Measurements from ENCODE around the gene PRMT1.

The PRMT1 gene

GRCh38 chr19:49666120-49666444 lies 11.0 kb upstream of the PRMT1 start:
- no peak overlapping the region for H3K27ac ChIP-seq
- DNase-seq (ENCODE audit: low read depth, low spot score): no peak

- no peak overlapping the region for H3K27ac ChIP-seq
- no peak for DNase-seq (ENCODE audit: low read depth, low spot score)
Measured at GRCh38 chr19:49667473-49667872, 9.6 kb upstream of the PRMT1 start.

GRCh38 chr19:49669516-49669915 lies 7.6 kb upstream of the PRMT1 start:
- no peak for DNase-seq (ENCODE audit: low read depth, low spot score)

GRCh38 chr19:49672131-49672919 lies 4.7 kb upstream of the PRMT1 start:
- no peak for DNase-seq (ENCODE audit: low read depth, low spot score)
- no peak overlapping the region for H3K27ac ChIP-seq

More at GRCh38 chr19:49669516-49669915, 7.6 kb upstream of the PRMT1 start:
- H3K27ac ChIP-seq: no peak overlapping the region

GRCh38 chr19:49676136-49676783 lies 811 bp upstream of the PRMT1 start:
- DNase-seq (ENCODE audit: low read depth, low spot score): peak; percentile 71
- peak overlapping the region; percentile 76 for H3K27ac ChIP-seq

GRCh38 chr19:49676784-49677230 lies 264 bp upstream of the PRMT1 start:
- H3K27ac ChIP-seq: peak overlapping the region; percentile 76
- DNase-seq (ENCODE audit: low read depth, low spot score): peak; percentile 99

GRCh38 chr19:49677901-49678674 lies 1.0 kb downstream of the PRMT1 start:
- peak overlapping the region; percentile 76 for H3K27ac ChIP-seq
- DNase-seq (ENCODE audit: low read depth, low spot score): no peak

- peak overlapping the region; percentile 76 for H3K27ac ChIP-seq
Measured at GRCh38 chr19:49678985-49679770, 2.1 kb downstream of the PRMT1 start.

GRCh38 chr19:49679771-49680413 lies 2.8 kb downstream of the PRMT1 start:
- H3K27ac ChIP-seq: no peak overlapping the region
- DNase-seq (ENCODE audit: low read depth, low spot score): no peak

More at GRCh38 chr19:49678985-49679770, 2.1 kb downstream of the PRMT1 start:
- no peak for DNase-seq (ENCODE audit: low read depth, low spot score)

- H3K27ac ChIP-seq: no peak overlapping the region
- no peak for DNase-seq (ENCODE audit: low read depth, low spot score)
Measured at GRCh38 chr19:49680421-49681351, 3.6 kb downstream of the PRMT1 start.

GRCh38 chr19:49681830-49682229 lies 4.8 kb downstream of the PRMT1 start:
- DNase-seq (ENCODE audit: low read depth, low spot score): no peak
- H3K27ac ChIP-seq: no peak overlapping the region

GRCh38 chr19:49682274-49682673 lies 5.2 kb downstream of the PRMT1 start:
- no peak overlapping the region for H3K27ac ChIP-seq
- no peak for DNase-seq (ENCODE audit: low read depth, low spot score)

- no peak for DNase-seq (ENCODE audit: low read depth, low spot score)
- H3K27ac ChIP-seq: no peak overlapping the region
Measured at GRCh38 chr19:49683814-49684250, 6.8 kb downstream of the PRMT1 start.

- no peak for DNase-seq (ENCODE audit: low read depth, low spot score)
- no peak overlapping the region for H3K27ac ChIP-seq
Measured at GRCh38 chr19:49684251-49684982, 7.3 kb downstream of the PRMT1 start.

GRCh38 chr19:49684983-49685553 lies 8.0 kb downstream of the PRMT1 start:
- DNase-seq (ENCODE audit: low read depth, low spot score): no peak
- H3K27ac ChIP-seq: no peak overlapping the region

- H3K27ac ChIP-seq: no peak overlapping the region
- DNase-seq (ENCODE audit: low read depth, low spot score): no peak
Measured at GRCh38 chr19:49685845-49686332, 8.8 kb downstream of the PRMT1 start.

- no peak for DNase-seq (ENCODE audit: low read depth, low spot score)
- no peak overlapping the region for H3K27ac ChIP-seq
Measured at GRCh38 chr19:49686503-49687088, 9.5 kb downstream of the PRMT1 start.
